ENCODE results near the gene NSMF. TPM values are rescaled to one million over a fixed set of nuclear protein-coding genes. Genes with fewer than 3 reads are reported as not detected.

NSMF gene
- total RNA-seq, 1 donor from 2014 or later = 35.1 TPM

GRCh38 chr9:137484551-137485315, 25.6 kb upstream of the NSMF start:
- TF ChIP-seq POLR2A (IDR thresholded peaks at IDR 0.05) = no peak
- no peak for TF ChIP-seq CTCF (IDR thresholded peaks at IDR 0.05)
- TF ChIP-seq POLR2AphosphoS5 (IDR thresholded peaks at IDR 0.05; ENCODE audit: insufficient read depth in 1 of 2, low read depth in 1 of 2) = no peak
- Histone ChIP-seq H3K27me3 (no peaks in the 10 kb centered on the region), H3K9me3 (no peaks in the 10 kb centered on the region), H3K27ac (no peak overlapping the region), H3K4me1 (peaks cover 10% of the 10 kb centered on the region), H3K4me3 (no peak overlapping the region), H3K36me3 (no peaks in the 10 kb centered on the region)
- DNase-seq (ENCODE audit: extremely low spot score in 2 of 2) = no peak
- intact Hi-C loops (cut with DNase I) = no loop called here

GRCh38 chr9:137482094-137482781, 23.1 kb upstream of the NSMF start:
- H3K36me3 ChIP-seq = no peaks in the 10 kb centered on the region
- H3K9me3 ChIP-seq = no peaks in the 10 kb centered on the region
- peaks cover 10% of the 10 kb centered on the region for H3K4me1 ChIP-seq
- no peak for TF ChIP-seq POLR2A (IDR thresholded peaks at IDR 0.05)
- no peak for TF ChIP-seq CTCF (IDR thresholded peaks at IDR 0.05)
- peak in 1 of 2 donors; percentile 46 for TF ChIP-seq POLR2AphosphoS5 (IDR thresholded peaks at IDR 0.05; ENCODE audit: insufficient read depth in 1 of 2, low read depth in 1 of 2)
- no peak overlapping the region for H3K4me3 ChIP-seq
- intact Hi-C loops (cut with DNase I) = no loop called here
- no peak overlapping the region for H3K27ac ChIP-seq
- DNase-seq (ENCODE audit: extremely low spot score in 2 of 2) = no peak
- no peaks in the 10 kb centered on the region for H3K27me3 ChIP-seq

GRCh38 chr9:137480686-137481683, 21.9 kb upstream of the NSMF start:
- Histone ChIP-seq H3K27me3 (no peaks in the 10 kb centered on the region), H3K27ac (no peak overlapping the region), H3K4me1 (peaks cover 10% of the 10 kb centered on the region), H3K9me3 (peaks cover 3% of the 10 kb centered on the region), H3K36me3 (no peaks in the 10 kb centered on the region), H3K4me3 (no peak overlapping the region)
- intact Hi-C loops (cut with DNase I) = no loop called here
- no peak for DNase-seq (ENCODE audit: extremely low spot score in 2 of 2)
- no peak for TF ChIP-seq POLR2A (IDR thresholded peaks at IDR 0.05)
- no peak for TF ChIP-seq CTCF (IDR thresholded peaks at IDR 0.05)
- no peak for TF ChIP-seq POLR2AphosphoS5 (IDR thresholded peaks at IDR 0.05; ENCODE audit: insufficient read depth in 1 of 2, low read depth in 1 of 2)

- Histone ChIP-seq H3K4me3 (no peak overlapping the region), H3K4me1 (peaks cover 10% of the 10 kb centered on the region), H3K9me3 (peaks cover 7% of the 10 kb centered on the region)
These were observed 21.0 kb upstream of the NSMF start for GRCh38 chr9:137479892-137480685.

More at GRCh38 chr9:137479892-137480685, 21.0 kb upstream of the NSMF start:
- intact Hi-C loops (cut with DNase I) = no loop called here
- peak overlapping the region; percentile 11 for H3K27ac ChIP-seq
- no peaks in the 10 kb centered on the region for H3K36me3 ChIP-seq
- DNase-seq (ENCODE audit: extremely low spot score in 2 of 2) = no peak
- no peaks in the 10 kb centered on the region for H3K27me3 ChIP-seq
- TF ChIP-seq POLR2A (IDR thresholded peaks at IDR 0.05) (no peak), CTCF (IDR thresholded peaks at IDR 0.05) (no peak), POLR2AphosphoS5 (IDR thresholded peaks at IDR 0.05; ENCODE audit: insufficient read depth in 1 of 2, low read depth in 1 of 2) (no peak)
